Measurements from ENCODE around the gene MYOF.

Gene MYOF

GRCh38 chr10:93342366-93342765 is 139.8 kb downstream of the MYOF start:
- no peak overlapping the region for H3K9ac ChIP-seq (ENCODE audit: low read depth, low read length)
- H3K36me3 ChIP-seq (ENCODE audit: control insufficient read depth, insufficient read depth, low read length) = no peaks in the 10 kb centered on the region

GRCh38 chr10:93337309-93337721 is 144.8 kb downstream of the MYOF start:
- no peaks in the 10 kb centered on the region for H3K9me3 ChIP-seq (ENCODE audit: control insufficient read depth, insufficient read depth, low read length)
- no peaks in the 10 kb centered on the region for H3K27me3 ChIP-seq (ENCODE audit: control insufficient read depth, insufficient read depth, low read length)
- no peak overlapping the region for H3K27ac ChIP-seq (ENCODE audit: low read depth, low read length)
- no peak overlapping the region for H3K9ac ChIP-seq (ENCODE audit: low read depth, low read length)
- H3K4me1 ChIP-seq (ENCODE audit: control insufficient read depth, insufficient read depth, low read length) = peaks cover 15% of the 10 kb centered on the region
- H3K4me3 ChIP-seq (ENCODE audit: low read depth, low read length) = no peak overlapping the region
- H3K36me3 ChIP-seq (ENCODE audit: control insufficient read depth, insufficient read depth, low read length) = no peaks in the 10 kb centered on the region

More at GRCh38 chr10:93342366-93342765, 139.8 kb downstream of the MYOF start:
- Histone ChIP-seq H3K27me3 (ENCODE audit: control insufficient read depth, insufficient read depth, low read length) (no peaks in the 10 kb centered on the region), H3K9me3 (ENCODE audit: control insufficient read depth, insufficient read depth, low read length) (no peaks in the 10 kb centered on the region), H3K27ac (ENCODE audit: low read depth, low read length) (no peak overlapping the region), H3K4me1 (ENCODE audit: control insufficient read depth, insufficient read depth, low read length) (peaks cover 7% of the 10 kb centered on the region), H3K4me3 (ENCODE audit: low read depth, low read length) (no peak overlapping the region)

- H3K9ac ChIP-seq (ENCODE audit: low read depth, low read length) = no peak overlapping the region
- no peaks in the 10 kb centered on the region for H3K27me3 ChIP-seq (ENCODE audit: control insufficient read depth, insufficient read depth, low read length)
- H3K4me1 ChIP-seq (ENCODE audit: control insufficient read depth, insufficient read depth, low read length) = peaks cover 15% of the 10 kb centered on the region
- H3K27ac ChIP-seq (ENCODE audit: low read depth, low read length) = no peak overlapping the region
- no peak overlapping the region for H3K4me3 ChIP-seq (ENCODE audit: low read depth, low read length)
- H3K9me3 ChIP-seq (ENCODE audit: control insufficient read depth, insufficient read depth, low read length) = no peaks in the 10 kb centered on the region
- H3K36me3 ChIP-seq (ENCODE audit: control insufficient read depth, insufficient read depth, low read length) = no peaks in the 10 kb centered on the region
These were observed 145.5 kb downstream of the MYOF start for GRCh38 chr10:93336678-93337077.

GRCh38 chr10:93336110-93336509 is 146.0 kb downstream of the MYOF start:
- H3K27me3 ChIP-seq (ENCODE audit: control insufficient read depth, insufficient read depth, low read length) = no peaks in the 10 kb centered on the region
- H3K9ac ChIP-seq (ENCODE audit: low read depth, low read length) = no peak overlapping the region
- no peak overlapping the region for H3K4me3 ChIP-seq (ENCODE audit: low read depth, low read length)
- H3K27ac ChIP-seq (ENCODE audit: low read depth, low read length) = no peak overlapping the region
- no peaks in the 10 kb centered on the region for H3K36me3 ChIP-seq (ENCODE audit: control insufficient read depth, insufficient read depth, low read length)
- H3K9me3 ChIP-seq (ENCODE audit: control insufficient read depth, insufficient read depth, low read length) = no peaks in the 10 kb centered on the region
- H3K4me1 ChIP-seq (ENCODE audit: control insufficient read depth, insufficient read depth, low read length) = peaks cover 15% of the 10 kb centered on the region

- Histone ChIP-seq H3K36me3 (ENCODE audit: control insufficient read depth, insufficient read depth, low read length) (no peaks in the 10 kb centered on the region), H3K9ac (ENCODE audit: low read depth, low read length) (no peak overlapping the region), H3K27ac (ENCODE audit: low read depth, low read length) (no peak overlapping the region), H3K4me1 (ENCODE audit: control insufficient read depth, insufficient read depth, low read length) (peaks cover 15% of the 10 kb centered on the region), H3K9me3 (ENCODE audit: control insufficient read depth, insufficient read depth, low read length) (no peaks in the 10 kb centered on the region), H3K27me3 (ENCODE audit: control insufficient read depth, insufficient read depth, low read length) (no peaks in the 10 kb centered on the region), H3K4me3 (ENCODE audit: low read depth, low read length) (no peak overlapping the region)
These were observed 147.2 kb downstream of the MYOF start for GRCh38 chr10:93334901-93335327.

- Histone ChIP-seq H3K4me1 (ENCODE audit: control insufficient read depth, insufficient read depth, low read length) (peaks cover 15% of the 10 kb centered on the region), H3K27ac (ENCODE audit: low read depth, low read length) (peak overlapping the region; percentile 63), H3K4me3 (ENCODE audit: low read depth, low read length) (no peak overlapping the region), H3K9ac (ENCODE audit: low read depth, low read length) (no peak overlapping the region), H3K36me3 (ENCODE audit: control insufficient read depth, insufficient read depth, low read length) (no peaks in the 10 kb centered on the region), H3K9me3 (ENCODE audit: control insufficient read depth, insufficient read depth, low read length) (no peaks in the 10 kb centered on the region), H3K27me3 (ENCODE audit: control insufficient read depth, insufficient read depth, low read length) (no peaks in the 10 kb centered on the region)
These were observed 148.0 kb downstream of the MYOF start for GRCh38 chr10:93334181-93334580.

- H3K27ac ChIP-seq (ENCODE audit: low read depth, low read length) = peak overlapping the region; percentile 63
These were observed 148.7 kb downstream of the MYOF start for GRCh38 chr10:93333278-93333978.

GRCh38 chr10:93330824-93331223 is 151.3 kb downstream of the MYOF start:
- no peak overlapping the region for H3K9ac ChIP-seq (ENCODE audit: low read depth, low read length)
- no peaks in the 10 kb centered on the region for H3K27me3 ChIP-seq (ENCODE audit: control insufficient read depth, insufficient read depth, low read length)
- H3K27ac ChIP-seq (ENCODE audit: low read depth, low read length) = no peak overlapping the region
- peaks cover 15% of the 10 kb centered on the region for H3K4me1 ChIP-seq (ENCODE audit: control insufficient read depth, insufficient read depth, low read length)
- no peak overlapping the region for H3K4me3 ChIP-seq (ENCODE audit: low read depth, low read length)
- no peaks in the 10 kb centered on the region for H3K36me3 ChIP-seq (ENCODE audit: control insufficient read depth, insufficient read depth, low read length)
- no peaks in the 10 kb centered on the region for H3K9me3 ChIP-seq (ENCODE audit: control insufficient read depth, insufficient read depth, low read length)

More at GRCh38 chr10:93333278-93333978, 148.7 kb downstream of the MYOF start:
- no peaks in the 10 kb centered on the region for H3K36me3 ChIP-seq (ENCODE audit: control insufficient read depth, insufficient read depth, low read length)
- no peaks in the 10 kb centered on the region for H3K27me3 ChIP-seq (ENCODE audit: control insufficient read depth, insufficient read depth, low read length)
- no peak overlapping the region for H3K4me3 ChIP-seq (ENCODE audit: low read depth, low read length)
- H3K4me1 ChIP-seq (ENCODE audit: control insufficient read depth, insufficient read depth, low read length) = peaks cover 15% of the 10 kb centered on the region
- no peak overlapping the region for H3K9ac ChIP-seq (ENCODE audit: low read depth, low read length)
- no peaks in the 10 kb centered on the region for H3K9me3 ChIP-seq (ENCODE audit: control insufficient read depth, insufficient read depth, low read length)

GRCh38 chr10:93319896-93320295 is 162.2 kb downstream of the MYOF start:
- no peaks in the 10 kb centered on the region for H3K9me3 ChIP-seq (ENCODE audit: control insufficient read depth, insufficient read depth, low read length)
- H3K4me1 ChIP-seq (ENCODE audit: control insufficient read depth, insufficient read depth, low read length) = no peaks in the 10 kb centered on the region
- H3K27me3 ChIP-seq (ENCODE audit: control insufficient read depth, insufficient read depth, low read length) = no peaks in the 10 kb centered on the region
- no peak overlapping the region for H3K4me3 ChIP-seq (ENCODE audit: low read depth, low read length)
- no peak overlapping the region for H3K27ac ChIP-seq (ENCODE audit: low read depth, low read length)
- H3K36me3 ChIP-seq (ENCODE audit: control insufficient read depth, insufficient read depth, low read length) = peaks cover 5% of the 10 kb centered on the region; the same call in 1 of the 2 replicates
- no peak overlapping the region for H3K9ac ChIP-seq (ENCODE audit: low read depth, low read length)

- H3K4me3 ChIP-seq (ENCODE audit: low read depth, low read length) = no peak overlapping the region
- H3K27ac ChIP-seq (ENCODE audit: low read depth, low read length) = no peak overlapping the region
- H3K27me3 ChIP-seq (ENCODE audit: control insufficient read depth, insufficient read depth, low read length) = no peaks in the 10 kb centered on the region
- H3K9me3 ChIP-seq (ENCODE audit: control insufficient read depth, insufficient read depth, low read length) = no peaks in the 10 kb centered on the region
- no peaks in the 10 kb centered on the region for H3K4me1 ChIP-seq (ENCODE audit: control insufficient read depth, insufficient read depth, low read length)
- no peak overlapping the region for H3K9ac ChIP-seq (ENCODE audit: low read depth, low read length)
- H3K36me3 ChIP-seq (ENCODE audit: control insufficient read depth, insufficient read depth, low read length) = peaks cover 5% of the 10 kb centered on the region; the same call in 1 of the 2 replicates
These were observed 163.0 kb downstream of the MYOF start for GRCh38 chr10:93319096-93319495.

- H3K9ac ChIP-seq (ENCODE audit: low read depth, low read length) = no peak overlapping the region
- no peaks in the 10 kb centered on the region for H3K36me3 ChIP-seq (ENCODE audit: control insufficient read depth, insufficient read depth, low read length)
- H3K27me3 ChIP-seq (ENCODE audit: control insufficient read depth, insufficient read depth, low read length) = no peaks in the 10 kb centered on the region
- H3K9me3 ChIP-seq (ENCODE audit: control insufficient read depth, insufficient read depth, low read length) = no peaks in the 10 kb centered on the region
- H3K27ac ChIP-seq (ENCODE audit: low read depth, low read length) = no peak overlapping the region
- no peak overlapping the region for H3K4me3 ChIP-seq (ENCODE audit: low read depth, low read length)
- no peaks in the 10 kb centered on the region for H3K4me1 ChIP-seq (ENCODE audit: control insufficient read depth, insufficient read depth, low read length)
These were observed 166.9 kb downstream of the MYOF start for GRCh38 chr10:93315246-93315645.
